Liver (tissue), 3 donors: ENCODE results near the gene CARD19.

ENCODE experiments used
- EGR1 ChIP-seq, 2 donors: IDR thresholded peaks; 2 replicates each; pipeline ENCODE4 v1.6.1; 2016 to 2018; ENCODE audit warnings: antibody characterized with exemption in 2 of 2, low read depth in 2 of 2
- FOXA1 ChIP-seq: IDR thresholded peaks from 2 replicates; pipeline ENCODE4 v1.6.1; 2016; ENCODE audit warnings: antibody characterized with exemption
- GABPA ChIP-seq, 2 donors: IDR thresholded peaks in 1 of 2; conservative IDR thresholded peaks in 1 of 2; 2 replicates each; pipeline ENCODE4 v1.6.1; 2016; ENCODE audit warnings: antibody characterized with exemption in 2 of 2, mild to moderate bottlenecking in 1 of 2, moderate library complexity in 1 of 2
- JUND ChIP-seq, 2 donors: IDR thresholded peaks; 2 replicates each; pipeline ENCODE4 v1.6.1; 2016; ENCODE audit warnings: antibody characterized with exemption in 2 of 2
- NR2F2 ChIP-seq: IDR thresholded peaks from 2 replicates; pipeline ENCODE4 v1.6.1; 2016; ENCODE audit warnings: antibody characterized with exemption
- RAD21 ChIP-seq, 2 donors: IDR thresholded peaks; 2 replicates each; pipeline ENCODE4 v1.6.1; 2016; ENCODE audit warnings: antibody characterized with exemption in 2 of 2, mild to moderate bottlenecking in 2 of 2
- RXRA ChIP-seq, 2 donors: IDR thresholded peaks; 2 replicates each; pipeline ENCODE4 v1.6.1; 2017 to 2018; ENCODE audit warnings: antibody characterized with exemption in 2 of 2, mild to moderate bottlenecking in 1 of 2
- SP1 ChIP-seq: IDR thresholded peaks from 2 replicates; pipeline ENCODE4 v1.6.1; 2018; ENCODE audit warnings: antibody characterized with exemption, mild to moderate bottlenecking
- TAF1 ChIP-seq: conservative IDR thresholded peaks from 2 replicates; pipeline ENCODE4 v1.6.1; 2016; ENCODE audit warnings: antibody characterized with exemption, mild to moderate bottlenecking
- YY1 ChIP-seq: IDR thresholded peaks from 2 replicates; pipeline ENCODE4 v1.6.1; 2016; ENCODE audit warnings: antibody characterized with exemption, mild to moderate bottlenecking
- TF ChIP-seq, protein P1 (sequence below): fragments of 150-350 bp; IDR thresholded peaks from 2 replicates; pipeline ENCODE4 v1.5.1; 2017; ENCODE audit warnings: improper control_type of control experiment, low read depth, low read length; ENCODE audit not compliant: missing input control
- TF ChIP-seq, protein P2 (sequence below): IDR thresholded peaks from 2 replicates; pipeline ENCODE4 v1.6.1; 2016; ENCODE audit warnings: antibody characterized with exemption
- TF ChIP-seq, protein P3 (sequence below): IDR thresholded peaks from 2 replicates; pipeline ENCODE4 v1.6.1; 2016; ENCODE audit warnings: antibody characterized with exemption, mild to moderate bottlenecking
- donor health status: healthy.
- donor health status: healthy.

DNA sequence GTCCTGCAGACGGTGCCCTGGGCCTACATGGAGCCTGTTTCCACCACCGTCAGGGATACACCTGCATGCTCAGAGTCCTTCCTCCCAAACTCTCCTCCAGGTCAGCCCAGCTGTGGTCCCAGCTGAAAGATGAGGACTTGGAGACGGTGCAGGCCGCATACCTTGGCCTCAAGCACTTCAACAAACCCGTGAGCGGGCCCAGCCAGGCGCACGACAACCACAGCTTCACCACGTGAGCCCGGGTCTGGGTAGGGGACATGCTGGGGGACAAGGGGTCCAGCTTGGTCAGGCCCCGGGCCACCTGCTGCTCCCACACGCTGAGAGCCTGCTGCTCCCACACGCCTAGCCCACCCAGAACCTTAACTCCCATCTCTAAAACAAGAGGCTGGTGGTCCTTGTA lies 16.6 kb upstream of the CARD19 start:
- TF ChIP-seq JUND (IDR thresholded peaks at IDR 0.05) = no peak
- TF ChIP-seq, protein P1, sequence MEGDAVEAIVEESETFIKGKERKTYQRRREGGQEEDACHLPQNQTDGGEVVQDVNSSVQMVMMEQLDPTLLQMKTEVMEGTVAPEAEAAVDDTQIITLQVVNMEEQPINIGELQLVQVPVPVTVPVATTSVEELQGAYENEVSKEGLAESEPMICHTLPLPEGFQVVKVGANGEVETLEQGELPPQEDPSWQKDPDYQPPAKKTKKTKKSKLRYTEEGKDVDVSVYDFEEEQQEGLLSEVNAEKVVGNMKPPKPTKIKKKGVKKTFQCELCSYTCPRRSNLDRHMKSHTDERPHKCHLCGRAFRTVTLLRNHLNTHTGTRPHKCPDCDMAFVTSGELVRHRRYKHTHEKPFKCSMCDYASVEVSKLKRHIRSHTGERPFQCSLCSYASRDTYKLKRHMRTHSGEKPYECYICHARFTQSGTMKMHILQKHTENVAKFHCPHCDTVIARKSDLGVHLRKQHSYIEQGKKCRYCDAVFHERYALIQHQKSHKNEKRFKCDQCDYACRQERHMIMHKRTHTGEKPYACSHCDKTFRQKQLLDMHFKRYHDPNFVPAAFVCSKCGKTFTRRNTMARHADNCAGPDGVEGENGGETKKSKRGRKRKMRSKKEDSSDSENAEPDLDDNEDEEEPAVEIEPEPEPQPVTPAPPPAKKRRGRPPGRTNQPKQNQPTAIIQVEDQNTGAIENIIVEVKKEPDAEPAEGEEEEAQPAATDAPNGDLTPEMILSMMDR = no peak
- TF ChIP-seq, protein P2, sequence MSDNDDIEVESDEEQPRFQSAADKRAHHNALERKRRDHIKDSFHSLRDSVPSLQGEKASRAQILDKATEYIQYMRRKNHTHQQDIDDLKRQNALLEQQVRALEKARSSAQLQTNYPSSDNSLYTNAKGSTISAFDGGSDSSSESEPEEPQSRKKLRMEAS = no peak
- TF ChIP-seq YY1 = no peak
- TF ChIP-seq SP1 = no peak
- TF ChIP-seq, protein P3, sequence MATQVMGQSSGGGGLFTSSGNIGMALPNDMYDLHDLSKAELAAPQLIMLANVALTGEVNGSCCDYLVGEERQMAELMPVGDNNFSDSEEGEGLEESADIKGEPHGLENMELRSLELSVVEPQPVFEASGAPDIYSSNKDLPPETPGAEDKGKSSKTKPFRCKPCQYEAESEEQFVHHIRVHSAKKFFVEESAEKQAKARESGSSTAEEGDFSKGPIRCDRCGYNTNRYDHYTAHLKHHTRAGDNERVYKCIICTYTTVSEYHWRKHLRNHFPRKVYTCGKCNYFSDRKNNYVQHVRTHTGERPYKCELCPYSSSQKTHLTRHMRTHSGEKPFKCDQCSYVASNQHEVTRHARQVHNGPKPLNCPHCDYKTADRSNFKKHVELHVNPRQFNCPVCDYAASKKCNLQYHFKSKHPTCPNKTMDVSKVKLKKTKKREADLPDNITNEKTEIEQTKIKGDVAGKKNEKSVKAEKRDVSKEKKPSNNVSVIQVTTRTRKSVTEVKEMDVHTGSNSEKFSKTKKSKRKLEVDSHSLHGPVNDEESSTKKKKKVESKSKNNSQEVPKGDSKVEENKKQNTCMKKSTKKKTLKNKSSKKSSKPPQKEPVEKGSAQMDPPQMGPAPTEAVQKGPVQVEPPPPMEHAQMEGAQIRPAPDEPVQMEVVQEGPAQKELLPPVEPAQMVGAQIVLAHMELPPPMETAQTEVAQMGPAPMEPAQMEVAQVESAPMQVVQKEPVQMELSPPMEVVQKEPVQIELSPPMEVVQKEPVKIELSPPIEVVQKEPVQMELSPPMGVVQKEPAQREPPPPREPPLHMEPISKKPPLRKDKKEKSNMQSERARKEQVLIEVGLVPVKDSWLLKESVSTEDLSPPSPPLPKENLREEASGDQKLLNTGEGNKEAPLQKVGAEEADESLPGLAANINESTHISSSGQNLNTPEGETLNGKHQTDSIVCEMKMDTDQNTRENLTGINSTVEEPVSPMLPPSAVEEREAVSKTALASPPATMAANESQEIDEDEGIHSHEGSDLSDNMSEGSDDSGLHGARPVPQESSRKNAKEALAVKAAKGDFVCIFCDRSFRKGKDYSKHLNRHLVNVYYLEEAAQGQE = no peak
- no peak for TF ChIP-seq RXRA (IDR thresholded peaks at IDR 0.05)
- no peak for TF ChIP-seq TAF1
- TF ChIP-seq NR2F2 = no peak
- TF ChIP-seq EGR1 (IDR thresholded peaks at IDR 0.05; ENCODE audit: low read depth in 2 of 2) = no peak
- TF ChIP-seq RAD21 (IDR thresholded peaks at IDR 0.05) = no peak
- TF ChIP-seq FOXA1 = no peak
- TF ChIP-seq GABPA (IDR thresholded peaks at IDR 0.05 in 1 of 2, conservative IDR thresholded peaks at IDR 0.05 in 1 of 2) = no peak
